ENCODE data around the gene VCAN.

VCAN gene

DNA sequence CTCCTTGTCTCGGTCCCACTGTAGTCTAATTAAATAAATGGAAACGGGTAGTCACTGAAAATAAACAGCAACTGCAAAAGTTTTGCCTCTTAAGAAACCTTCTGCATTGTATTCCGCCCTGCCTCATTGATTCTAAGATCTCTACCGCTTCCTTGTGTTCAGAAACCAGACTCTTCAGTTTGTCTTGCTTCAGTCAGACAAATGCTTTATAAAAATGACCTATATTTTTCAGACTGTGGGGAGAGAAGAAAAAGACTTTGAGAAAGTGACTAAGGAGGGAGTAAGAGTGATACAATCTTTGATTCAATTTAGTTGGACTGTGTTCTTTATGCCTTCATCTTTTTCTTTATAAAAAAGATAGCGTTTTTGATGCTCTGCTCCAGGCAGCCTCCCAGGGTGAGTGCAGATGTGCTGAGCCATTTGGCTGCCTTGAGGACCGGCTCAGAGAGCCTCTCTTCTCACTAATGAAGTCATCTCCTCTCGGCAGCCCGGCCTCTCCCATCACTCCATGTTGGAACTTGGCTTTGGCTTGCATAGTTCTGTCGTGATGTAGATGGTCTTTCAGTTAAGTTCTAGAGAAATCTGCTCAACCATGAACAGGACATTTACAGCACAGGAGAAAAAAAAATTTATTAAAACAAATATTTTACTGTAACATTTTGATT lies 4.0 kb upstream of the VCAN start:
- DNase-seq (ENCODE audit: low read depth in 2 of 2) = no peak

DNA sequence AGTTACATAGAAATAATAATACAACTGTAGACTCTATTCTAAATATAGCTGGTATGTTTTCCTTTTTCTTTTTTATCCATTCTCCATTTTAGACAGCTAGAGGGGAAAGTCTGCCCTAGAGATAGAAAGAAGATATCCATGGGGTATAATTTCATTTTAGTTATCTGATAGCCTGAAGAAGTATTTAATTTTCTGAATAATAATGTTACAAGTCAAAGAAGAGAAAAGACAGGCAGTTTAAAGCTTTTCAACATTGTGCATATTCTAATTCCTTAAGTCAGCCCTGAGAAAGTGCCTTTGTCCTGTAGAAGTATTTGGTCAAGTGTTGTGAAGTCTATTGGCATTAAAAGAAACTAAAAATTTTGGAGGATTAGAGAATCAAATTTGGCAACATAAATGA lies 2.5 kb upstream of the VCAN start:
- no peak for DNase-seq (ENCODE audit: low read depth in 2 of 2)

DNA sequence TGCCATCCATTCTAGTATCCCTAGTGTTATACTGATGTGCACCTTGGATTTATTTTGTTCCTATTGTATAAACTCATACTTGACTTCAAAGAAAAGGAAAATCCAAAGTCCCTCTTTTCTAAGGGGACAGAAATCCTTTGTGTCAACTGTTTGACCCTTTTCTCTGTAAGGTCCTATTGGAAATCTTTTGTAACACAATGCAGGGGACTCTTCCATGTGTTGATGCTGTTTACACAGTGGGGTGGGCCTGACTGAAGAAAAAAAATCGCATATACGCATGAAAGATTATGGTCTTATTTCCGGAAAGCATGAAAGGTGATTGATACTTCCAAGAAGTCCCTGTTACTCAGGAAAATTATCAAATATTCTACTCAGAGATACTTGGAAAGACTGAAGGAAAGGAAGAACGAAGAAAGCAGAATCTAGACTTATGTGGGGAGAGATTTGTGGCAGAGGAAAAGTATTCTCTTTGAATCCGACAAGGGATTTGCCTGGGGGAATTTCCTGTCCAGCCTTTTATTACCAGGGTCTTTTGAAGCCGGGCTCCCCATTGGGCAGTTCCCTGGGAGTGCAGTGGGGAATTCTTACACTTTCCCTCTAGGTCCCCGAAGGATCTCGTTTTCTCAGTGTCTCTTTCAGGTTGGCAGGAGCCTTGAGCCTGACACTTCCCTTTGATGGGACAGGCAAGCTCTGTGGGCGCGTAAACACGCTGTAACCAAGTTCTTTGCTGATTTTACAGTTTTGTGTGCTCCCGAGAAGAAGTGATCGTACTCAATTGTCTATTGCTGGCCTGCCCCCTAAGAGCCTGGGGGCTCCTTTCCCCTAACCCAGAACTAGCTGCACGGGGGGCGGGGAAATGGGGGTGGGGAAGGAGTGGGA lies 779 bp upstream of the VCAN start:
- no peak for DNase-seq (ENCODE audit: low read depth in 2 of 2)

DNA sequence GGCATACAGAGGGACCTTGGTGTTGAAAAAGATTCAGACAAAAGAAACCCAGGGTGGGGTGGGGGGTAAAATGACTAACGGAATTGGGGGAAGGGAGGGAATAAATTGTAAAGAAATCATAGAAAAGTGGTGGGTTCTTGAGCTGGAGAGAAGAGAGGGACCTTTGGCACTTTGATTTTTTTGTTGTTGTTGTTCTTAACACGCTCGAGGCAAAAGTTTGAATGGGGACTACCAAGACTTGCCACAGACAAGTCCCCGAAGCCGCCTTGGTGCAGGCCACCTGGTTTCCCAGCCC lies 616 bp downstream of the VCAN start:
- no peak for DNase-seq (ENCODE audit: low read depth in 2 of 2)

DNA sequence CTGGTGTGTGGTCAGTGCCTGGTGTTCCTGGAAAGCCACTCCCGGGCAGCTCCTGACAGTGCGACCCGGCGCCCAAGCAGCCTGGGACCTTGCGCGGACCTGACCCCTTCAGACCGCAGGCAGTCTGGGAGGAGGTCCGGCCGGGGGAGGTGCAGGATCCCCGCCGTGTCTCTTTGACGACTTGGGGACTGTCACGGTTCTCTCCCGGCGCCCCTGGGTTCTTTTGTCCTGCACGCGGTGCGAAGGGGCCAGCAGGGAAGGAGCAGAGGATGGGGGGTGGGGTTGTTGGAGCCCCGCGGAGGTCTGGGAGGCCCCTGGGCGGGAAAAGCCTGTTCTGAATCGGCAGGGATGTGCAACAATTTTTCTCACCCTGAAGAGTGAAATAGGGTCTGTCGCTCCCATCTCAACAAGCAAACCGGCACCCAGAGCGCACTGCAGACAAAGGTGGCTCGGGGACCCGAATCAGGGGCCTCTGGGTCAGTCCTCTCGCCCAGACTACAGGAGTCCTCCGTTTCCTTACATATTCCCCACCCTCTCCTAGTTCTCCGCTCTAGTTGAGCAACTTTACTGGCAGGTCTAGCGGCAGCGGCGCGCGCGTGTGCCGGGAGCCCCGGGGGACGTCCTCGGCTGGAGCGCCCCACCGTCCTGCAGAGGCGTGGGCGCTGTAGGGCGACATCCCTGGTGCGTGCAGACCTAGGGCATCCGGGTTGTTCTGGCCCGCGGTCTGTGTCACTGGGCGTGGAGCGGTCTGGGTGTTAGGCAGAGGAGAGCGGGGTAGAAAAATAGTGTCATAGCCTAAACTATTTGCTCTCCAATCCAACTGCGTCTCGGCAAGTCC lies 1.2 kb downstream of the VCAN start:
- DNase-seq (ENCODE audit: low read depth in 2 of 2) = no peak

DNA sequence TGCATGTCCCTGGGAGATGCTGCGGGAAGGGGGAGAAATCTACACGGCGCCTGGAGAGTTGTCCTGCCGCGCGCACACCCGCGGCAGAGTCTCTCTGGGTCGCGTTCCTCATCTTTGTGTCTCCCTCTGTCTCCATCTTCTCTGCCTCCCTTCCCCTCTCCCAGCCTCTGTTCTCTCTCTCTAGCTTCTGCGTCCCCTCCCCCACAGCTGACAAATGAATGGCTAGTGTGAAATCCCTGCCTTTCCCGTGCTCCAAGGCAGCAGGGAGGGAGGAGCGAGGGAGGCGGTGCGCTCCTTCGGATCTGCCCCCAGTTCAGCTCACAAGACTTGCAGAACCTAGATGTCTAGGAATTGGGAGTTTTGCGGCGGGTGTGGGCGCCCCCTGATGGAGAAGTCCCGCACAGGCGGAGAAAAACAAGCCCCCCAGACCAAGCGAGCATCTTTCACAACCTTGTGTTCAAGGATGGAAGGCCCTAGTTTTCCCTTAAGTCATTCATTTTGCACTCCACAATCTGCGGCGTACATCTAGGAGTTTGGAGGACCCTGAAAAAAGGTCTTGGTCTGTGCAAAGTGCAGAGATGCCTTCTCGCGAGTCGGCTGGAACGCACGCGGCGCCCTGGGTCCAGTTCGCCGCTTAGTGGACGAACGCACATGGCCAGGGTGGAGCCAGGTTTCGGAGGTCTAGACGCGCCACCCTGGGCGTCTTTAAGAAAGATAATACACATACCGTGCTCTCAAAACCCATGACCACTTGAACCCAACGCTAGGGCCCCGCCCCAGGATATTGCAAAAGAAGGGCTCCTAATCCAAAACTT lies 2.0 kb downstream of the VCAN start:
- DNase-seq (ENCODE audit: low read depth in 2 of 2) = peak in 1 of 2 donors; percentile 41

DNA sequence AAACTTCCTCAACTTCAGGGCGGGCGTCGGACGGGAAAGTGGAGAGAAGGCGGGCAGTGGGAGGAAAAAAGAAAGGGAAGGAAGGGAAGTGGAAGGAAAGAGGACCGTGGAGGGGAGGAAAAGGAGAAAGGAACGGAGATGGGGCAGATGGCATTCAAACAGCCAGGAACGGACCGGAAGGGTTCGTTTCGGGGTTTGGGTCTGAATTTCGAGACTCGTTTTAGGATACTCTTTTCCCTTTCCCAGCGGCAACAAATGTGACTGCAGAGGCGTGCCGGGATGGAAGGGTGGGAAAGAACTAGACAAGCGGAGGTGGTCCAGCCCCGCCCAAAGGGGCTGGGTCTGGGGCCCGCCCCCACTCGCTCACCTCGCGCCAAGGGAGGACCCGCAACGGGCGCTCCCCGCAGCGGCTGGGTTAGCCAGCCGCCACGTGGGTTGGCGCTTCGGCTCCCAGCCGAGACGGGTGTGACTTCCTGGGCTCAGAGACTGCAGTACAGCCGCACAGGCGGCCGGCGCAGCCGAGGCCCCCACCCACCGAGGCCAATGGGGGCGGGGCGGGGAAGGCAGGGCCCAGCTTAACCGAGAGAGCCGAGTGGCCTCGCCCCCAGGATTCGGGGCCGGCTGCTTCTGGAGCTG lies 2.7 kb downstream of the VCAN start:
- DNase-seq (ENCODE audit: low read depth in 2 of 2) = no peak

DNA sequence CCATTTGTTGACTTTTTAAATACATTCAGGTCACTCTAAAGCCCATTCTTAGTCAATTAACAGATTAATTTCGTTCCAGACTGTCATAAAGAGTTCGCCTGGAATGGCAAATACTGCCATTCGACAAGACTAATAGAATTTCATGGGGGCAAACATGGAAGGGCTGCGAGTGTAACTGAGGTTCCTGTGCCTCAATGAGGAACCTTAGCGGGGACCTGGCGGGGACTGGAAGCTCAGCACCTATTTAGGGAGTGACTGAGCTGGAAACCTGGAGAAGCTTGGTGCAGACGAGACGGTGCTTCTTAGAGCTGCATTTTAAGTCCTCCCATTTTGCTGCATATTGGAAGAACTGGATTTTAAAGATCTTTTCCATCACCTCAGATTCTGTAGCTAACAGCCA lies 3.4 kb downstream of the VCAN start:
- DNase-seq (ENCODE audit: low read depth in 2 of 2) = no peak

DNA sequence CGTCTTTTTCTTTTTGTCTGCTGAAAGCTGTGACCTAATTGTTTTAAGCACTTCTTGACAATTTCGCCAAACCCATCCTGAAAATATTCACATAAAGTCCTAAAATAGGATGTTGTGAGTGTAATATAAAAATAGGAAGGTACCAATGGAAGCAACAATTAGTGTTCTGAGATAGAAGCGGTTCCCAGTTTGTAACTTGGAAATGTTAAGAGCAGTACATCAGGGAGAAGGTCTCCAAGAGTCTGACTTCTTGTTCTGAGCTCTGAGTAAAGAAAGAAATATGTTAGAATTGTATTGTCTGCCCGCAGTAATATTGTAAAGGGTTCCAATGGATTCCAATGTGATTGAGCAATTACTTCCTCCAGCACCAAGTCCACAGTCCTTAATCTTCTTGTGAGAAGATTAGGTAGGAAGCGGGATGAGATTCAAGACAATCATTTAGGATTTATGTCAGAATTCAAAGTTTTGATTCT lies 3.9 kb downstream of the VCAN start:
- DNase-seq (ENCODE audit: low read depth in 2 of 2) = no peak

DNA sequence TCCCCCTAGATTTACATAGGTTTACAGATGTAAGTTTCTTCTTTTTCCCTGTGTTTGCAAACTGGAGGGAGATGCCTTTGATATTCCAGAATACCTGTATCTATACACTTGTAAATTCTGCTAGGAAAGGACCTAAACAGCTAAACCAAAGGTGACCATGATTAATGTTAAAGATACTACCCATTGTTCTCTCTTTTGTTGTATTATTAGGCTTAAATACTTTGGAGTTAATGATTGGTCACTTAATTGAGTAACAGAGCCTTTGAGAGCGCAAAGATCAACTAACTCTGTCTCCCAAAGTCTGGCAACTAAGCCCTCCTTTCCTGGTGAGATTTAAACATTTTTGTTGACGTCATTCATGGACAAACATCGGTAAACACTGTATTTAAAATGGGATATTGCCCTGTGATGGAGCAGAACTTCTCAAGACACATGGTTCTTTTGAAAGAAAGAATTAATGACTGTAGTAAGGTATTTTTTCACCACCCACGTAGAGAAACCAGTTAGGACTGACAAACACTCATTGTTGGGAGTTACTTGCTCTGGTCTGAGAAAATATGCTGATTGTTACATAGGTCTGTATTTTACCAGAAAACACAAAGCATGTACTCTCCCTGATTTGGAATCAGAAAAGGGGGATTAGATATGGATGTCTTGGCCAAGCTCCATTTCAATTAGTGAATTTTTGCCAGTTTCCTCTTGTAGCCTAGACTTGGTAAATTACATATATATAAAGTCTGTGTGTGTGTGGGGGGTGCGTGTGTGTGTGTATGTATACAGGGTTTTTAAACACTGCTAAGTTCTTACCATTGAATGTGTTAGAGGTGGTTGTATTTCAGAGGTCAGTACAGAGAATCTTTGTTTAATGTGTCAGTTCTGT lies 4.6 kb downstream of the VCAN start:
- no peak for DNase-seq (ENCODE audit: low read depth in 2 of 2)

DNA sequence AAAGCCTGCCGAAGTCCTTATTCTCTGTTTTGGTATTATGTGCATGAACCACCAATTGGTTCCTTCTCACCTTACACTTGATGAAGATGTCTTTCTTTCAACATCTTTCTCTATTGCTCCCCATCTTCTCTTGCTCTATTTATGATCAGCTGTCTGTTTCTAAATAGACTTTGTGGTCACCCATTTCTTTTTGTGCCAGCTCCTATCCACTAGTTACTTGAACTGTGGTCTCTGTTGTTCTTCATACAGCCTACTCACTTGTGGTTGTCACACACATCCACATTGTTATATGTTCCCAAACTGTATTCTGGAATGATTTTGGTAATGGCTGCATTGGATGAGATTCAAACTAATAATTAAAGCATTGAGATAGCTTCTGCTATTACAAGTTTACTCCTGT lies 11.4 kb downstream of the VCAN start:
- DNase-seq (ENCODE audit: low read depth in 2 of 2) = no peak

DNA sequence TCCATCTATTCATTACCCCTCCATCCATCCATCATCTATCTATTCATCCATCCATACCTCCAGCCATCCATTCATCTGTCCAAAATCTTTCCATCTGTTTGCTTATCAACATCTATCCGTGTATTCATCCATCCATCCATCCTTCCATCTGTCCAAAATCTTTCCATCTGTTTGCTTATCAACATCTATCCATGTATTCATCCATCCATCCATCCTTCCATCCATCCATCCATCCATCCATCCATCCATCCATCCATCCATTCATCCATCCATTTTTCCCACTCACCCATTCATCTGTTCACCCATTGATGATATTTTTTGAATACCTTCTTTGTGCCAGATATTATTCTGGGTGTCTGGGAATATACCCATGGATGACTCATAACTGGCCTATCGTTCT lies 12.8 kb downstream of the VCAN start:
- no peak for DNase-seq (ENCODE audit: low read depth in 2 of 2)

DNA sequence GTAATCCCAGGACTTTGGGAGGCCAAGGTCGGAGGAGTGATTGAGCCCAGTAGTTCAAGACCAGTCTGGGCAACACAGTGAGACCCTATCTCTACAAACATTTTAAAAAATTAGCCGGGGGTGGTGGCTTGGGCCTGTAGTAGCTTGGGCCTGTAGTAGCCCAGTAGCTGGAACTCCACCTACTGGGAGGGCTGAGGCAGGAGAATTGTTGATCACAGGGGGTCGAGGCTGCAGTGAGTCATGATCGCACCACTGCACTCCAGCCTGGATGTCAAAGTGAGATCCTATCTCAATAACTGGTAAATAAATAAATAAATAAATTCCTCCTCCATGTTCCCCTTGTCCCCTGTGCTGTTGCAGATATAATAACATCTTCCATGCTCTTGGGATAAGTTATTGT lies 14.3 kb downstream of the VCAN start:
- no peak for DNase-seq (ENCODE audit: low read depth in 2 of 2)

DNA sequence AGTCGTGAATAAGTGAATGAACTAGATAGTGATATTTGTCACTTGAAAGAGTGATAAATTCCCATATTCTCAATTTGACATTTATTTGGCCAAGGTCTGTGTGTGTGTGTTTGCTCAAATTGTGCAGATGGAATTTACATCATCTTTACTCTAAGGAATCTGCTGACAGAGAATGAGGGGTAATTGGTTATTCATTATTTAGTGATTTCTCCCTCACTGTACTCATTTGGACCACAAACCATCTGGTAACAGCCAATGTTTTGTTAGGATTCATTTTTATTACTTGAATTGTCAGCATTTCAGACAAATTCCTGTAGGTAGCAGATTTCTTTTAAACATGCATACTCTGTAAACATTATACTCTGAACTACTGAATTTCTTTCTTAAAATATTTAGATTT lies 15.6 kb downstream of the VCAN start:
- DNase-seq (ENCODE audit: low read depth in 2 of 2) = no peak

DNA sequence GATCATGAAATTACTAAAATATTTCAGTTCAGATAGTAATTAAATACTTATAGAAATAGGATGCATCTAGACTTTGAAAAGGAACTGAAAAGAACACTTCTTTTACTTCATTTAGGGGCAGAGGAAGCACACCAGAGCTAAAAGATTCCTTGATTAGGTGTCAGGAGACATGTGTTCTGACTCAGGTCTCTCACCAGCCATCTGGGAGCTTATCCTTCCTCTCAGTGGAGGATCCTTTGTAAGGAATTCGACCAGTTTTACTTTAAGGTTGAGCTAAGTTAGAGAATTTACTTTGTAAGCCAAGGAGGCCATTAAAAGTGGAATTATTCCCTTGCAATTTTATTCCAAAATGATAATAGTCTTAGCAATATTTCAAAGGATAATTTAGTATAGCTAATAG lies 16.7 kb downstream of the VCAN start:
- no peak for DNase-seq (ENCODE audit: low read depth in 2 of 2)

DNA sequence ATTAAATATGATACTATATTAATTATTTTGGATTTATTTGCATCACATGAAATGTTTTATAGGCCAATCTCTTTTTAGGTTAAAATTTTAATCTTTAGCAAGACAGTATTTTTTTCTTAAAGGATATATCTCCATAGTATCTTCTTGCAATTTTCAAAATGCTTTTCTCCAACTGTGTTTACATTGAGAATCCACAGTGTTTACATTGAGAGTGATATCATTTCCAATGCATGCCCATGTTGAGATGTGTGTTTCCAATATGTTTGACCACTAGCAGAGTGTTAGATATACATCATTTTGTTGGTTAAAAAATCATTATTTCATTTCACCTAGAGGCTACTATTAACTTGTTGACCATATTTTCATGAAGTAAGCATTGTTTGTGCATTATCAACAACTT lies 17.3 kb downstream of the VCAN start:
- no peak for DNase-seq (ENCODE audit: low read depth in 2 of 2)

DNA sequence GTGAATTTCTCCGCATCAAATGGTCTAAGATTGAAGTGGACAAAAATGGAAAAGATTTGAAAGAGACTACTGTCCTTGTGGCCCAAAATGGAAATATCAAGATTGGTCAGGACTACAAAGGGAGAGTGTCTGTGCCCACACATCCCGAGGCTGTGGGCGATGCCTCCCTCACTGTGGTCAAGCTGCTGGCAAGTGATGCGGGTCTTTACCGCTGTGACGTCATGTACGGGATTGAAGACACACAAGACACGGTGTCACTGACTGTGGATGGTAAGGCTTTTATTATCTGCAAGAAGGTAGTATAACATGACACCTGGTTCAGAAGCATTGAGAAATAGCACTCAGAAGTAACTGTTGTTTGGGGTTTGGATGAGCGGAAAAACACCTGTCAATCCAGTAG lies 18.7 kb downstream of the VCAN start:
- no peak for DNase-seq (ENCODE audit: low read depth in 2 of 2)

DNA sequence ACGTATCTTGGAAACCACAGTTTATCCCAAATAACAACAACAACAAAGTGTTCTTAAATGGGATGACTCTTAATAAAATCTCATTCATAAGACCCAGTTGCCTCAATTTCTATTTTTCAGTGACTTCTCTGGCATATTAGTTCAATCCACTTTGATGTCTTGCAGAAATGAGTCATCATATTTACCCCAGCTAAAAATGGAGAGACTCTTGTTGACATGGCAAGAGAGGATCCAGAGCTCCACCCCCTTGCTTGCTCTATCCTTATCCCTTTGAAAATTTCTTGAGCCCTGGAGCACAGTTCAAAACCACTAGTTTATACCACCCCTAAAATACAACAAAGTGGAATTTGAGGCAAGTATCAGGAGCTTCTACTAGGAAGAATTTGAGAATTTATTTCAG lies 20.8 kb downstream of the VCAN start:
- no peak for DNase-seq (ENCODE audit: low read depth in 2 of 2)

DNA sequence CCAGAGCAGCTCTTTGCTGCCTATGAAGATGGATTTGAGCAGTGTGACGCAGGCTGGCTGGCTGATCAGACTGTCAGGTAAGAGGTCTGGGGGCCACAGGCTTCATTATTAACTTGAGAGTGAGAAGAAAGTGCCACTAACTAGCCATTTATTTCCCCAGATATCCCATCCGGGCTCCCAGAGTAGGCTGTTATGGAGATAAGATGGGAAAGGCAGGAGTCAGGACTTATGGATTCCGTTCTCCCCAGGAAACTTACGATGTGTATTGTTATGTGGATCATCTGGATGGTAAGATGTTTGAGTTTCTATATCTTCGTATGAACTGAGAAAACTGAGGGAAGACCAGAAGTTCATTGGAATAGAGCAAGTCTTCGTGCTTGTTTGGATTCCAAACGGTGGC lies 22.1 kb downstream of the VCAN start:
- no peak for DNase-seq (ENCODE audit: low read depth in 2 of 2)

DNA sequence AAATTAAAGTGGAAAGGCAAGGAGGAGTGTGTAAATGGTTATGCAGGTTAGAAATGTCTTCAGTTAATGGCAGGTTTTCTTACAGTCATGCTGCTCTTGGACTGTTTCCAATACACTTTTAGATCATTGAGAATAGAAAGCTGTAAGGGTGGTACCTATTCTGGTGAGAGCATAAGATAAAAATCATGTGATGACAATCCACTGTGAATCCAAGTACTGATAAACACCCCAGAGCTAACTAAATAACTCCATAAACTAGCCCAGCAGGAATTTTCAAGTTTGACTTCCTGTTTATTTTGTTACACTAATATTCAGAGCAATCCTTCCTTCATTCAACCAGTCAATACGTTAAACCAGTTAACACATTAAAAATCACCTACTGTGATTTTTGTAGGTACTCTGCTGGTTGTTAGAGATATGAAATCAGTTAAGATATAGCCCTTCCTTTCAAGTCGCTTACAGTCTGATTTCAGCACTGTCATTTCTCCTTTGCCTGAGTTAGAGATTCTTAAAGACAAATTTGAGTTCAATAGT lies 22.6 kb downstream of the VCAN start:
- no peak for DNase-seq (ENCODE audit: low read depth in 2 of 2)

All from stimulated activated CD8-positive, alpha-beta memory T cell treated with anti-CD3 and anti-CD28 coated beads, Interleukin-15, amount 100 ng/mL, for 48 hours (primary cell).